GM21737 (cell line): Measurements from ENCODE around the gene PIGC.

ENCODE experiments used
- ATAC-seq: cut with Tn5 transposase; IDR thresholded peaks from one replicate; pipeline ENCODE4 v1.9.1; 2021; ENCODE audit warnings: mild to moderate bottlenecking, moderate library complexity; ENCODE audit not compliant: unreplicated experiment

Gene PIGC

GRCh38 chr1:172431721-172432192 is 12.1 kb downstream of the PIGC start:
- ATAC-seq, result no peak

- ATAC-seq, result no peak
Measured at GRCh38 chr1:172431204-172431603, 12.7 kb downstream of the PIGC start.

GRCh38 chr1:172430128-172430454 is 13.8 kb downstream of the PIGC start:
- no peak for ATAC-seq

- ATAC-seq, result no peak
Measured at GRCh38 chr1:172429331-172430127, 14.3 kb downstream of the PIGC start.

- ATAC-seq, result no peak
Measured at GRCh38 chr1:172427191-172427590, 16.7 kb downstream of the PIGC start.

- ATAC-seq, result no peak
Measured at GRCh38 chr1:172425339-172425738, 18.5 kb downstream of the PIGC start.

- ATAC-seq, result no peak
Measured at GRCh38 chr1:172423336-172423735, 20.5 kb downstream of the PIGC start.

GRCh38 chr1:172421974-172422604 is 21.8 kb downstream of the PIGC start:
- ATAC-seq, result no peak

GRCh38 chr1:172420385-172420784 is 23.5 kb downstream of the PIGC start, which contains the start of gene C1orf105:
TSS of gene C1orf105 (plus strand) at chr1:172420685. CDS start at chr1:172420886, 201 bp downstream.
- ATAC-seq, result no peak

GRCh38 chr1:172417557-172417956 is 26.3 kb downstream of the PIGC start:
- ATAC-seq, result no peak

- ATAC-seq, result no peak
Measured at GRCh38 chr1:172416496-172417035, 27.3 kb downstream of the PIGC start.

- no peak for ATAC-seq
Measured at GRCh38 chr1:172414331-172414730, 29.5 kb downstream of the PIGC start.

GRCh38 chr1:172411791-172412338 is 32.0 kb downstream of the PIGC start:
- no peak for ATAC-seq

GRCh38 chr1:172410027-172410426 is 33.8 kb downstream of the PIGC start:
- ATAC-seq, result no peak

GRCh38 chr1:172408958-172409357 is 34.9 kb downstream of the PIGC start:
- no peak for ATAC-seq

GRCh38 chr1:172406968-172407367 is 36.9 kb downstream of the PIGC start:
- no peak for ATAC-seq

GRCh38 chr1:172405912-172406311 is 38.0 kb downstream of the PIGC start:
- no peak for ATAC-seq

- ATAC-seq, result no peak
Measured at GRCh38 chr1:172404121-172404520, 39.7 kb downstream of the PIGC start.

- no peak for ATAC-seq
Measured at GRCh38 chr1:172402878-172403569, 40.8 kb downstream of the PIGC start.

GRCh38 chr1:172401892-172402291 is 42.0 kb downstream of the PIGC start:
- ATAC-seq, result no peak

GRCh38 chr1:172401477-172401876 is 42.4 kb downstream of the PIGC start:
- ATAC-seq, result no peak
